NCI-H2029 (cell line): ENCODE results near the gene TOP3B.

ENCODE experiments used
- DNase-seq: peaks from one replicate; lab custom pipeline; 2025; lab: John Stamatoyannopoulos, UW

Gene TOP3B

GRCh38 chr22:21981874-21982273 lies 713 bp downstream of the TOP3B start:
- no peak for DNase-seq

GRCh38 chr22:21980547-21980946 lies 2.0 kb downstream of the TOP3B start:
- no peak for DNase-seq

- DNase-seq, result no peak
These were observed 3.8 kb downstream of the TOP3B start for GRCh38 chr22:21978564-21979386.

- DNase-seq, result no peak
These were observed 4.8 kb downstream of the TOP3B start for GRCh38 chr22:21977814-21978213.

GRCh38 chr22:21975854-21976345 lies 6.7 kb downstream of the TOP3B start:
- DNase-seq, result no peak

GRCh38 chr22:21975273-21975672 lies 7.3 kb downstream of the TOP3B start:
- no peak for DNase-seq

- no peak for DNase-seq
These were observed 8.4 kb downstream of the TOP3B start for GRCh38 chr22:21974058-21974649.

- no peak for DNase-seq
These were observed 9.8 kb downstream of the TOP3B start for GRCh38 chr22:21972806-21973205.

GRCh38 chr22:21972293-21972779 lies 10.3 kb downstream of the TOP3B start:
- DNase-seq, result no peak

GRCh38 chr22:21971858-21972275 lies 10.7 kb downstream of the TOP3B start:
- DNase-seq, result no peak

- no peak for DNase-seq
These were observed 11.6 kb downstream of the TOP3B start for GRCh38 chr22:21970800-21971617.

- no peak for DNase-seq
These were observed 12.4 kb downstream of the TOP3B start for GRCh38 chr22:21970037-21970799.

GRCh38 chr22:21968452-21969129 lies 14.0 kb downstream of the TOP3B start:
- no peak for DNase-seq

- DNase-seq, result no peak
These were observed 14.8 kb downstream of the TOP3B start for GRCh38 chr22:21967693-21968271.

GRCh38 chr22:21966643-21967516 lies 15.7 kb downstream of the TOP3B start:
- no peak for DNase-seq

- no peak for DNase-seq
These were observed 16.8 kb downstream of the TOP3B start for GRCh38 chr22:21965762-21966288.

- DNase-seq, result no peak
These were observed 17.6 kb downstream of the TOP3B start for GRCh38 chr22:21964918-21965484.

GRCh38 chr22:21964234-21964633 lies 18.4 kb downstream of the TOP3B start:
- no peak for DNase-seq

- DNase-seq, result no peak
These were observed 18.8 kb downstream of the TOP3B start for GRCh38 chr22:21963790-21964211.
